ENCODE results near the gene CHTOP.

DNA sequence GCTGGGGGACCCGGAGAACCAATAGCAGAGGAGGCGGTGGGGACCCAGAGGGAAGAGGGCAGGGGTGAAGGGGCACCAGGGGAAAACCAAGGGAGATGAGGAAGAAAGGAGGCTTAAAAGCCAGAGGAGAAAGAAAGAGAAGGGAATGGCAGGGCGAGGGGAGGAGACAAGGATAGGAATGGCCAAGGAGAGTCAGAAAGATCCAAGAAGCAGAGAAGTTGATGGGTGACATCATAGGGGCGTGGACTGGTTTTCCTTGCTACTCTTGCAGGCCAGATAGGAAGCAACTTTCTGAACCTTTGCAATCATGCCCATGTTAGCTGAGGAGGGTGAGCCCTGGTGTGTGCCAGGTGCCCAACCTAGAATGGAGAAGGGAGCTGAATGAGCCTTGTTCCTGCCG is 50.0 kb downstream of the CHTOP start:
- TF ChIP-seq CTCF (tag by site-specific recombination; IDR thresholded peaks at IDR 0.05), result no peak
- no peak for TF ChIP-seq ZNF146 (tag by site-specific recombination; IDR thresholded peaks at IDR 0.05)
- no peak for TF ChIP-seq ZNF560 (tag by site-specific recombination; IDR thresholded peaks at IDR 0.05; ENCODE audit: borderline replicate concordance)
- no peak for TF ChIP-seq ZNF423 (tag by site-specific recombination; IDR thresholded peaks at IDR 0.05)
- no peak for TF ChIP-seq GLI2 (tag by site-specific recombination; IDR thresholded peaks at IDR 0.05; ENCODE audit: borderline replicate concordance, low read depth)
- no peak for TF ChIP-seq GLIS1 (tag by site-specific recombination; IDR thresholded peaks at IDR 0.05)
- TF ChIP-seq ZNF701 (tag by site-specific recombination; IDR thresholded peaks at IDR 0.05), result no peak
